NCI-H1417 (cell line): ENCODE data around the gene IFNLR1.
A peak's percentile ranks its signal among the peaks of the same experiment; 100 is the strongest.
"Not testable (repeated sequence)": the region's sequence is repeated elsewhere in the genome, so short reads cannot be mapped to it uniquely, and the experiment has no call there.

Experiments used
- DNase-seq, 3 experiments: peaks; one replicate each; lab custom pipeline; 2025; lab: John Stamatoyannopoulos, UW

Gene IFNLR1

DNA sequence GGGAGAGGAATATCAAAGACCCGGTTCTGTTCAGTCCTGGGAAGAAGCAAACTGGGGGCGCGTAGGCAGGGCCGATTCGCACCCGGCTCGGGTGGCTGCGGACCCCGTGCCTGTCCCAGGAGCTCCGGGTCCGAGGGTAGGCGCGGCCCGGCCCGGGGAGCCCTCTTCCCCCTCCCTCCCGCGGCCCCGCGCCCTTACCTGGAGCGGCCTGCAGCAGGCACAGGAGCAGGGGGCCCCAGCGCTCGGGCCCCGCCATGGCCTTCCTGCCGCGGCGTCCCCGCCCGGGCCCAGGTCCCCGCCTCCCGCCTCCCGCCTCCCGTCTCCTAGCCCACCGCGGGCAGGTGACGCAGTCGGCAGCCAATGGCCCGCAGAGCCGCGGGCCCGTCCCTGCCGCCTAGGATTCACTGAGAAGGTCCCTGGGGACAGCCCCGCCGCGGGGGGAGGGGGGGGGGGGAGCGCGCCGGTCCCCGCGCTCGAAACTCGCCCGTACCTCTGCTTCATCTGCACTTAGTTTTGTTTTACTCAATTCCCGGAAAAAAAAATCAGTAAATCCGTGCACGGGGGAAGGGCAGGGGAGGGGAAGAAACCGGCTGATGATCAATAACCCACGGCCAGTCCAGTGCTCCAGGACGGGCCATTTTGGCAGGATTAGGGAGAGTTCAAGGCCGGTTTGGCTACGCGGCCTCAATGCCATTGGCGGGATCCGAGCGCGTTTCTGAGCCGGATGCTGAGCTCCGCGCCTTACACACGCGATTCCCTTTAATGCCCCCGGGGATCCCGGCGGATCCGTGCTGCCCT, at the start of gene IFNLR1:
Gene IFNLR1 (minus strand): TSS at position 297 of the 798 bp plus-strand sequence. CDS start 41 bp downstream, at position 256.
- peak; percentile 74 to 88 (median 82) for DNase-seq

DNA sequence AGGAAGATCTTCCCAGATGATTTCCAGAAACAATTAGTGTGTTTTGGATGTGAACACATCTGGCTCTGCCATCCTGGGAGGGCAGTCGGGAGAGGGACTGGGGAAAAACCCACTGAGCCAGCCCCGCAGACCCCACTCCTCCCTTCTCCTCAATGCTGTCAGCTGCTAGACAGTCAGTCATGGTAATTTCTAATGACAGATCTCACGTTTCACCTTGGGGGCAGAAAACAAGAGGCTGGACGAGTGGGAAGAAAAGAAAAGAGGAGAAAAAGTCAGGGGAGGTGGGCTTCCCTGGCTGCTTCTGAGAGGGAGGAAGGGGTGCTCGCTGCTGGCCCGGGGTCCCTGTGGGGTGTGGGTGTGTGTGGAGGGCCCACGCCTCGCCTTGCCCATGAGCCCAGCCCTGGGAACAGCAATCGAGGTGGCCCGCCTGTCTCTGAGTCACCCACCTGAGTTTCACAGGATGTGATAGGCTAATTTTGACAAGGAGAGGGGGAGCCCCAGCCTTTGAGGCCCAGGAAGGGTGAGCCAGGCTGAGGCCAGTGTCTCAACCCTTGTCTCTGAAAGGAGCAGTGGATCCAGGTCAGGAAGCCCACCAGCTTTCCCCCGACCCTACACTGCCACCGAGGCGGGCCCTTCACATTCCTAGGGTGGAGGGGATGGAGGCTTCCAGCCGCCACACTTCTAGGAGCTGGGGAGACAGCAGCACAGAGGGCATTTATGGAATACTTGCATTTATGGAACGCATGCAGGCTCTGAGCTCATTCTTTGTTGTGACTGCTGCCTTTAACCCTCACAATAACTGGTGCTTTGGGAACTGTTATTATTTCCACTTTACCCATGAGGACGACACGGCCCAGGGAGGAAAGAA, 49.1 kb upstream of the IFNLR1 start:
- DNase-seq, result no peak

DNA sequence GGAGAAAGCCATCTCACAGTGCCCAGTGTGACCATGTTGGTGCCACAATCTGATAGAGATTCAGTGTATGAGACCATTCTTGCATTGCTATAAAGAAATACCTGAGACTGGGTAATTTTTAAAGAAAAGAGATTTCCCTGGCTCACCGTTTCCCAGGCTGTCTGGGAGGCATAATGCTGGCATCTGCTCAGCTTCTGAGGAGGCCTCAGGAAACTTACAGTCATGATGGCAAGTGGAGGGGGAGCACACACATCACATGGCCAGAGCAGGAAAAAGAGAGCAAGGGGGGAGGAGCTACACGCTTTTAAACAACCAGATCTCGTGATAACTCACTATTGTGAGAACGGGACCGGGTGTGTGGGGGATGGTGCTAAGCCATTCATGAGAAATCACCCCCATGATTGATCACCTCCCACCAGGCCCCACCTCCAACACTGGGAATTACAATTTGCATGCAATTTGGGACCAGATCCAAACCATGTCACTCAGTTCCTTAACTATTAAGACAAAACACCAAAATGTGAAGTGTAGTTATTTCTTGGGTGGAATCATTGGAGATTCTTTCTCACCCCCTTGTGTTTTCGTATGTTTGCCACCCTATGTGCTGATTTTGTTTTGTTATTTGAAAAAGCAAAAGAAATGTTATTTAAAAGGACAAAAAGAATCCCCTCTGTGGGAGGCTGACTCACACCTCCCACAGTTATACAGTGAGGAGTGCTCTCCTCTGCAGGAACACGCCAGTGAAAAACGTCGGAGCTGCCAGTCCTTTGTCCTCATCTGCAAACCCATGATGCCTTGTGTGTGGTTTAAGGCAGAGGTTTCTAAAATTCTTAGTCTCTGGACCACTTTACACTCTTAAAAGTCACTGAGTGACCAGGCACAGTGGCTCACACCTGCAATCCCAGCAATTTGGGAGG, 46.9 kb upstream of the IFNLR1 start:
- no peak for DNase-seq

DNA sequence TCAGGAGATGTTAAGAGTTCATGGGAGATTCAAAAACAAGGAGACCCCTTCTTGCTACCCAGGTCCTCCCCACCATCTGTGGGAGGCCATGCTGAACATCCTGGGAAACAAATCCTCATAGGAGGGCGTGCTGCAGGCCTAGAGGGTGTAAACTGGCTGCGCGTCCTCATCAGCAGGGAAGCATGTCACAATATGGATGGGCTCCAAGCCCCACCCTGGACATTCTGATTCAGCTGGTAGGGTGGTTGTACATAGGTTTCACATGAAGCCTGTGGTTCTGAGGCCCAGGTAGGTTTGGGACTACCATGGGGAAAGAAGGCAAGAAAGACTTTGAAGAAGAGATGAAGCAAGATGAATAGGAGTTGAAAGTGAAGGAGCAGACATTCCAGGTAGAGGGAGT, 44.6 kb upstream of the IFNLR1 start:
- no peak for DNase-seq

DNA sequence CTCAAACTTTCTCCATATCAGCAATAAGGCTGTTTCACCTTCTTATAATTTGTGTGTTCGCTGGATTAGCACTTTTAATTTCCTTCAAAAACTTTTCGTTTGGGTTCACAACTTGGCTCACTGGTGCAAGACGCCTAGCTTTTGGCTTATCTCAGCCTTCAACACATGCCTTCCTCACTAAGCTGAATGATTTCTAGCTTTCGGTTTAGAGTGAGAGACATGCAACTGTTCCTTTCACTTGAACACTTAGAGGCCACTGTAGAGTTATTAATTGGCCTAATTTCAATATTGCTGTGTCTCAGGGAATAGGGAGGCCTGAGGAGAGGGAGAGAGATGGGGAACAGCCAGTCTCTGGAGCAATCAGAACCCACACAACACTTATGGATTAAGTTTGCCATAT, 41.2 kb upstream of the IFNLR1 start:
- no peak for DNase-seq

DNA sequence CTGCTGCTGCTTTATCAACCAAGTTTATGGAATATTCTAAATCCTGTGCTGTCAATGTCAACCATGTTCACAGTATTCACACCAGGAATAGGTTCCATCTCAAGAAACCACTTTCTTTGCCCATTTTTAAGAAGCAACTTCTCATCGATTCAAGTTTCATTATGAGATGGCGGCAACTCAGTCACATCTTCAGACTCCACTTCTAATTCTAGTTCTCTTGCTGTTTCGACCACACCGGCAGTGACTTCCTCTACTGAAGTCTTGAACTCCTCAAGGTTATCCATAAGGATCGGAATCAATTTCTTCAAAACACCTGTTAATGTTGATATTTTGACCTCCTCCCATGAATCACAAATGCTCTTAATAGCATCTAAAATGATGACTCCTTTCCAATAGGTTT, 39.7 kb upstream of the IFNLR1 start:
- no peak for DNase-seq

DNA sequence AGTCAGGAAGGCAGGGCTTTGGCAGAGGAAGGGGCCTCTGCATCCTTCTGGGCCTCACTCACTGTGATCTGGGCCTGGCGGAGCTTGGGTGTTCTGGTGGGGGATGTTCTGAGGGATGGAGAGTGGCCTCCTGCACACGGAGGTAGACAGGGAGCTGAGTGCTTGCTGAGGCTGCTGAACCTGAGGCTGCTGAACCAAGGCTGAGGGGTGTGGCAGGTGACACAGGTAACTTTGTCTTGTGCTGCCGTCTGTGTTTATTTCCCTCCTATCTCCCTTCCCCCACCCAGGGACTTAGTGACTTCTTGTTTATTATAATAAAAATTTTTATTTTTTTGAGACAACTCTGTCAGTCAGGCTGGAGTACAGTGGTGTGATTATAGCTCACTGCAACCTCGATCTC, 37.7 kb upstream of the IFNLR1 start:
- DNase-seq, result no peak

DNA sequence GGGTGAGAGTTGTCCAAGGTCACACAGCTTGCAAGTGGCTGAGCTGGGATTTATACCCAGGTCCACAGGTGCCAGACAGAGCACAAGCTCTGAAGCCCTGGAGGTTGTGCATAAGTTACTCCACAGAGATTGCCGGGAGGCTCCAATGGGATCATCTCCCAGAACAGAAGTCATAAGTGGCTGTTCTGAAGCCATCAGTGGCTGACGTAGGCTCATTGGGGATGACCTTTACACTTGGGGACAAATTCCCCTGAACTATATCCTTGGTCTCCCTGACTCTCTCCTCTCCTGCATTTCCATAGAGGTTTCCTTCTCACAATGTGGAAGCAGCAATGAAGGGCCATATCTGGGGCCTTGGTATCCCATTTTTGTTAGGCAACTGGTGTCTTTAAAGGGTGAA, 37.0 kb upstream of the IFNLR1 start:
- DNase-seq, result no peak

DNA sequence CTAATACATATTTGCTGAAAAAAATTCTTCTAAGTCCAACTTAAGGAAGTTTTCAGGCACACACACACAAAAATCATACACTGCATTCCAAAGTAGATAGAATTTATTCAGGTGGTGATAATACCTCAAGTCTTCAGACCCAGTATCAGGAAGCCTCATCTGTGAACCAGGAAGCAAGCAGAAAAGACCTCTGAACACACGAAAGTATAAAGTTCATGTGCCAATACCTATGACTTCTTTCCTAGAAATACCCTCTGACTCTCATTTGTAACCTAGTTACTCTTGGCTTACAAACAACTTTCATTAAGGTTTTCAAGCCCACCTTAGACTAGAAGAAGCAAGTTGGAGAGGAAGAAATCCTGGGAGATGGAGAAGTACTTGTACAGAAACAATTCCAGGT, 35.7 kb upstream of the IFNLR1 start:
- DNase-seq, result no peak

DNA sequence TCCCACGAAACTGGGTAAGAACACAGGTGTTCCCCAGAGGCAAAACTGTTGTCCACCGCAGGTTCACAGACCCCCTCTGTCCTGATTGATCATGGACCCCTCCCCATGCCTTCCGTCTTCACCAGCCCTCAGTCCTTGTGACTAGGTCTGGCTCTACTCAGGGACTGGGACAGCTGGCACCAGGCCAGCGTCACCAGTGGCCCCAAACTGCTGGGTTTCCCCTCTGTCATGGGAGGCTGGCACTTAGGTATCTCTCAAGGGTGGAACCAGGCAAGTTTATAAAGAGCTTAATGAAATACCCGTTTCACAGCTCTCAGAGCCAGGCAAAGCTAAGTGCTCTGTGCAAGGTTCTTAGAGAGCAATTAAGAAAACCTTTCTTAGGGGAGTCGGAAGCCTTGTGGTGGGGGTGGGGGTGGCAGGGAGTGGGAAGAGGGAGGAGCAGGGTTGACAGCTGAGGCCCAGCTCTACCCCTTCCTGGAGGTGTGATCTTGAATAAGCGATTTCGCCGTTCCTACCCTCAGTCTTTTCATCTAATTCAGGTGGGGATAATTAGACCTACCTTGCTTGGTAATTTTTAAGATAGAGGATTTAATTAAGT, 35.0 kb upstream of the IFNLR1 start:
- DNase-seq, result no peak

DNA sequence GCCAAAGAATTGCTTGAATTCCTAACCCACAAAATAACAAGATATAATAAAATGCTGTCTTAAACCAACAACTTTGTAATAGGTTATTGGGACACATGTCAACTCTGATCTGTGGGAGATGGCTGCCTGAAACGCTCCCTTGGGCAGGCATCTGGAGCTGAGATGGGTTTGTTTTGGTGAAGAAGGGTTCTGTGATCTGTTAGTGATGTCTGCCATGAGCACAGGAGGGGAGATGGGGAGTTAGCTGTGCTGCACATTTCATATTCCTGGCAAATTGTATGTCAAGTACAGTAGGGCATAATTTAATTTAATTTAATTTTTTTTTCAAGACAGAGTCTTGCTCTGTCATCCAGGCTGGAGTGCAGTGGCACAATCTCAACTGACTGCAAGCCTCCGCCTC, 34.2 kb upstream of the IFNLR1 start:
- DNase-seq, result no peak

DNA sequence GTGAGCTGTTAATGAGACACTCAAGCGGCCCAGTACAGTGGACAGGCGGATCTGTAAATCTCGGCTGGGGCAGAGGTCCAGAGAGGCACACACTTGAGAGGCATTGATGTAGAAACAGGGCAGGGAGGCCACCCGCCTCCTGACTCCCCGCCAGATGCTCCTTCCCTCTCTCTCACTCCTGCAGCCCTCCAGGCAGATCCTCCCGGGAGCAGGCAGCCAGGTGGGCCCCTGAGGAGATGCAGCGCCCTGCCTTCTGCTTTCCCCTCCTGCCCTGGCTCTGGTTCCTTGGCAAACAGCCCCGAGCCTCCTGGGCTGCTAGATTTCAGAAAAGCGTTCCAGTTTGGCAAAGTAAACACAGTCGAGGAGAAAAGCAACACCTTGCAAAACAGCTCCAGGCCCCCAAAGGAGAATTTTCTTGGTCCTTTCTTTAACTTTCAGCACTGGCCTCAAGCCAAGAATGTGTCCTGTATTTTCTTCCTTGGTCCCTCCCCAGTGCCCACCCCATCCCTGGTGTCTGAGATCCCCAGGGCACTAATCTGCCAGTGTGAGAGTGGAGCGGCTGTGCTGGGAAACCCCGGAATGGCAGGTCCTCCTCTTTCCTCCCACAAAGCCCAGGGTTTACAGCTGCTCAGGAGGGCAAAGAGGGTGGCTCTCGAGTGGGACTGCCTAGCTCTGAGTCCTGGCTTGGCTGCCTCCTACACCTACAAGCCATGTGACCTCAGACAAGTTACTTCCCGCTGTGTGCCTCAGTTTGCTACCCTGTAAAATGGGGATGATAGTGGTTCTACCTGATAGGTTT, 29.4 kb upstream of the IFNLR1 start:
- peak; percentile 51 to 78 (median 62) for DNase-seq

DNA sequence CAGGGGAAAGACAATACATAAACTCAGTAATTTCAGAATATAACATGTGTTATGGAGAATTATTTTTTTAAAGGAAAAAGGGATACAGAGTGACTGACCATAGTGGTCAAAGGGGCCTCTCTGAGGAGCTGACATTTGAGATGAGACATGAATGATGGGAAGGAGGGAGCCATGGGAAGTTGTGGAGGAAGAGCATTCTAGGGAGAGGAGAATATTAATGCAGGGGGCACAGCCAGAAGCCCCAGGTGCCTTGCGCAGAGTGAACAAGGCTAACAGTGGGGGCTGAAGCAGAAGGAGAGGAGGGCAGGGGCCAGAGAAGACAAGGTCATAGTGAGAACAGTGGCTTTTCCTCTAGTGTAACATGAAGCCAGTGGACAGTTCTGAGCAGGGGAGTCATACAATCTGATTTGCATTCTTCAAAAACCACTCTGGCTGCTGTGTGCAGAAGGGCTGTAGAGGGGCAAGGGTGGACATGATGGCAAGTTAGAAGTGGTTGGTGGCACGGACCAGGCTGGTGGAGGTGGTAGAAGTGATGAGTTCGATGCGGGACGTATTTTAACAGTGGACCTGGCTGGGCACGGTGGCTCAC, 28.2 kb upstream of the IFNLR1 start:
- no peak for DNase-seq

DNA sequence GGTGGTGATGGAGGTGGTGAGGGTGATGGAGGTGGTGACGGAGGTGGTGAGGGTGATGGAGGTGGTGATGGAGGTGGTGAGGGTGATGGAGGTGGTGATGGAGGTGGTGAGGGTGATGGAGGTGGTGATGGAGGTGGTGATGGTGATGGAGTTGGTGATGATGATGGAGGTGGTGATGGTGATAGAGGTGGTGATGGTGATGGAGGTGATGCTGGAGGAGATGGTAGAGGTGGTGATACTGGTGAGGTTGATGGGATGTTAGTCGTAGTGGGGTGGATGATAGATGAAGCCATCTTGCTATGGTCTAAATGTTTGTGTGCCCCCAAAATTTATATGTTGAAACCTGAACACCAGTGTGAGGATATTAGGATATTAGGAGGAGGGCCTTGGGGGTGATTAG, 25.3 kb upstream of the IFNLR1 start:
- no peak for DNase-seq

DNA sequence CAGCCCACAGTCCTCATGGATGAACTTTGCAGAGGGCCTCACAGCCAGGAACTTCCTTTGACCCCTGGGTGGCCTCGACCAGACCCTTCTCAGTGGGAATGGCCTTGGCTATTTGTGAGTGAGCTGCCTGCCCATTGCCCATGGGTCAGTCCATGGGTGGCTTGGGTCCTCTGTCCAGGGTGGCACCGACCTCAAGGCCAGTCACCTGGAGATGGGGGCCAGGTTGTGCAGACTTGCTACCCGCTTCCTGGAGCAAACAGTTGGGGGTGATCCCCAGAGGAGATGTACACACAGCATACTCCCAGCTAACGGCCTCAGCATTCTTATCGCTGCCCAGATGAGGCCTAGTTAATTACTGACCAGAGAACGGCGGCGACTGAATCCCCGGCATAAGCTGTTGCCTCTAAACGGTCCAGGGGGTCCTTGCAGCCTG, 23.1 kb upstream of the IFNLR1 start:
- no peak for DNase-seq

DNA sequence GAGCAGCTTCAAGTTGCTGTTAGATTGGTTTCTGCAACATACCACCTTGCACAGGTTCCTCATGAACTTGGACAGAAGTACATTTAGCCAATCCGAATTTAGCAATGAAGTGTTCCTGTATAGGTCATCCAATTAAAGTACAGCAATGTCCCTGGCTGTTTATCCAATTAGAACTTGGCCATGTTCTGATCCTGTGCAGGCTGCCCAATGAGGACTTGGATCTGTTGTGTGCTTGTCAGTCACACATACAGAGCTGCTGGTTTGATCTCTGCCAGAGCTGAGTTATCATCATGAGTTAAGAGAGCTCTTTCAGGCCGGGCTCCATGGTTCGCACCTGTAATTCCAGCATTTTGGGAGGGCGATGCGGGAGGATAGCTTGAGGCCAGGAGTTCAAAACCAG, 22.0 kb upstream of the IFNLR1 start:
- DNase-seq, result no peak

DNA sequence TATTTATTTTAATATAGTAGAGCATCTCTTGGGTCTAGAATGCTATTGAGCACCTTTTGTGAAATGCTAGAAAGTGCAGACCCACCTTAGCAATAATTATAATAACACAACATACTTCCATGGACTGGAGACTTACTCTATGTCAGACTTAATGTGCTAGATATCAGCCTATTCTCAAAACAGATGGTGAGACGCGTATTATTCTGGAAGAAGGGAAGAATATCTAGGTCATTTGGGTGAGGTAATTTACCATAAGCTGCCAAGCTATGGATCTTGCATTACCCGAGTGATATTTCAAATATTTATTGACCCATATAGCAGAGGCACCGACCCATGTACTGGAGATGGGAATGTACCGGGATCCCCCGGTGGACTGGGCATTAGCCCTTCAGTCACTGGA, 20.6 kb upstream of the IFNLR1 start:
- no peak for DNase-seq

DNA sequence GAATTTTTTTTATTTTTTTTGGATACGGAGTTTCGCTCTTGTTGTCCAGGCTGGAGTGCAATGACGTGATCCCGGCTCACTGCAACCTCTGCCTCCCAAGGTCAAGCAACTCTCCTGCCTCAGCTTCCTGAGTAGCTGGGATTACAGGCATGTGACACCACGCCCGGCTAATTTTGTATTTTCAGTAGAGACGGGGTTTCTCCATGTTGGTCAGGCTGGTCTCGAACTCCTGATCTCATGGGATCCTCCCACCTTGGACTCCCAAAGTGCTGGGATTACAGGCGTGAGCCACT, 20.3 kb upstream of the IFNLR1 start:
- DNase-seq, result not testable (repeated sequence)

DNA sequence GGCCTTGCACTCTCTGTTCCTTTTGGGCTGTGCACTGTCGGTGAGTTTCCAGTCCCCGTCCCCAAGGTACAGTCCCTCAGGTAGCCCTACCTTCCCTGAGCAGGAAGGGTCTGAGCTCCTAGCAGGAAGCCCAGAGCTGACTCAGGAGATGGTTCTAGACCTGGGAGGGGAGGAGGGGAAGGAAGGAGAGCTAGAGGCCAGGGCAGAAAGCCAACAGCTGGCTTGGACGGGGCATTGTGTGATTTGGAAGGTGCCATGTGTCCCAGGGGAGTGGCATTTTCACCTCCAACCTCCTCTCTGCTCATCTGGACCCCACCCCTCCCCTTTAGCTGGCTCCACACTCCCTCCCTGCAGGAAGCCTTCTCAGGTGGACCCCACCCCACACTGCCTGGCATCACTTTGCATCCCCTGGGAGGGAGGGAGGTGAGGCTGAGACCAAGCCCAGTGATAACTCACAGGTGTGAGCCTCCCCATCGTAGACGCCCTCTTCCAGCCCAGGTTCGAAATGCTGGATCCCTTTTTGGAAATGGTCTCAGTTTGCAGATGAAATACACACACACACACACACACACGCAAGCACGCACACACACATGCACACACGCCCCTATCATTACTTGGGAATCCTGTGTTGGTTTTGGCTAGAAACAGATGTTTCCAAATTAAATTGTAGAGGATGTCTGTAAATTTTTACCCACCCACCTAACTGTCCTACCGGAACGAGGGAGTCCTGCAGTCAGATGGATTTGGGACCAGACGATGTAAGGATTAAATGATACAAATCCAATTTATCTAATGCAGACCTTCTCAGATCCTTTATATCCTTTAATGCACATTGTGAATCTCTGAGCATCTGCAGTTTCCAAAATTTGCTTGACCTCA, 19.7 kb upstream of the IFNLR1 start:
- DNase-seq, result no peak

DNA sequence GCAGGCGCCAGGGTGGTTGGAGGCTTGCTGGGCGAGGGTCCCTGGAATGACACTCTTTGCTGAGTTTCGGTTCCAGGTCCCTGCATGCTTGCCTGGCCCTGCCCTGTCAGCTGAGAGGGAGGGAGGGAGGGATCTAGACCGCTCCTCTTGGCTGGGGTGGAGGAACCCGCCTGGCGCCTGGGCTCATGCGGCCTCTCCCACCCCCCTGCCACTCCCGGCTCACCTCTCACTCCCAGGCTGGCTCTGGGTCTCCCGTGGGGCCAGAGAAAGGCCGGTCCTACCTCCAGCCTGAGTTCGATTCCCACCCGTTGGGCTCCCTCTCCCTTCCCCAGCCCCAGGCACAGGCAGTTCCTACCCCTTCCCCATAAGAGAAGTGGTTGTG, 19.0 kb upstream of the IFNLR1 start:
- DNase-seq, result no peak
